ENCODE results near the gene TASP1.

- TF ChIP-seq, protein P1, sequence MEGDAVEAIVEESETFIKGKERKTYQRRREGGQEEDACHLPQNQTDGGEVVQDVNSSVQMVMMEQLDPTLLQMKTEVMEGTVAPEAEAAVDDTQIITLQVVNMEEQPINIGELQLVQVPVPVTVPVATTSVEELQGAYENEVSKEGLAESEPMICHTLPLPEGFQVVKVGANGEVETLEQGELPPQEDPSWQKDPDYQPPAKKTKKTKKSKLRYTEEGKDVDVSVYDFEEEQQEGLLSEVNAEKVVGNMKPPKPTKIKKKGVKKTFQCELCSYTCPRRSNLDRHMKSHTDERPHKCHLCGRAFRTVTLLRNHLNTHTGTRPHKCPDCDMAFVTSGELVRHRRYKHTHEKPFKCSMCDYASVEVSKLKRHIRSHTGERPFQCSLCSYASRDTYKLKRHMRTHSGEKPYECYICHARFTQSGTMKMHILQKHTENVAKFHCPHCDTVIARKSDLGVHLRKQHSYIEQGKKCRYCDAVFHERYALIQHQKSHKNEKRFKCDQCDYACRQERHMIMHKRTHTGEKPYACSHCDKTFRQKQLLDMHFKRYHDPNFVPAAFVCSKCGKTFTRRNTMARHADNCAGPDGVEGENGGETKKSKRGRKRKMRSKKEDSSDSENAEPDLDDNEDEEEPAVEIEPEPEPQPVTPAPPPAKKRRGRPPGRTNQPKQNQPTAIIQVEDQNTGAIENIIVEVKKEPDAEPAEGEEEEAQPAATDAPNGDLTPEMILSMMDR (IDR thresholded peaks at IDR 0.05): no peak
- no peak for TF ChIP-seq POLR2A (IDR thresholded peaks at IDR 0.05)
Measured at GRCh38 chr20:13524339-13524738, 114.4 kb downstream of the TASP1 start.
